GM13976 (cell line): ENCODE measurements around the gene PAX5.
"Not testable (repeated sequence)": the region's sequence is repeated elsewhere in the genome, so short reads cannot be mapped to it uniquely, and the experiment has no call there.

Experiments used
- DNase-seq: peaks from one replicate; pipeline ENCODE4 v3.0.0; 2012; ENCODE audit warnings: low spot score
- CTCF ChIP-seq: IDR thresholded peaks from 2 replicates; pipeline ENCODE4 v1.5.1; 2012; ENCODE audit warnings: borderline replicate concordance, mild to moderate bottlenecking; ENCODE audit not compliant: insufficient read depth; ENCODE audit errors: extremely low read depth, missing control alignments, control extremely low read depth
- in situ Hi-C: fragments of 300-500 bp; cut with MboI; formaldehyde crosslinking; loops from one replicate; pipeline ENCODE4 v1.12.0; 2022; ENCODE audit warnings: low sequenced_read_pairs, mixed read lengths, inconsistent platforms; ENCODE audit not compliant: unreplicated experiment

PAX5 gene

GRCh38 chr9:36874921-36875320 lies 159.1 kb downstream of the PAX5 start:
- no peak for TF ChIP-seq CTCF
- DNase-seq, result no peak
- in situ Hi-C loops, result no loop called here

GRCh38 chr9:36874261-36874660 lies 159.8 kb downstream of the PAX5 start:
- TF ChIP-seq CTCF, result no peak
- in situ Hi-C loops, result no loop called here
- no peak for DNase-seq

- peak; percentile 89 for TF ChIP-seq CTCF
- DNase-seq, result peak; percentile 84
- in situ Hi-C loops, result no loop called here
Measured at GRCh38 chr9:36873247-36873875, 160.7 kb downstream of the PAX5 start.

GRCh38 chr9:36872641-36873040 lies 161.4 kb downstream of the PAX5 start:
- in situ Hi-C loops, result no loop called here
- no peak for DNase-seq
- TF ChIP-seq CTCF, result no peak

GRCh38 chr9:36871606-36872005 lies 162.5 kb downstream of the PAX5 start:
- no peak for DNase-seq
- TF ChIP-seq CTCF, result no peak
- in situ Hi-C loops, result no loop called here

- TF ChIP-seq CTCF, result no peak
- in situ Hi-C loops, result no loop called here
- no peak for DNase-seq
Measured at GRCh38 chr9:36870960-36871359, 163.1 kb downstream of the PAX5 start.

- DNase-seq, in situ Hi-C loops: not testable (repeated sequence)
Measured at GRCh38 chr9:36869605-36870004, 164.5 kb downstream of the PAX5 start.
